GM12892 (cell line): ENCODE data around the gene ARNT2.

Source experiments
- DNase-seq: peaks from one replicate; pipeline ENCODE4 v3.0.0; 2011; ENCODE audit not compliant: insufficient read length
- FAIRE-seq: peaks from 2 replicates; lab custom pipeline; 2011; peaks lifted over from hg19 to GRCh38; lab: Jason Lieb, UNC
- POLR2A ChIP-seq: IDR thresholded peaks from 2 replicates; pipeline ENCODE4 v1.6.1; 2011; ENCODE audit warnings: low read depth, low read length, control low read depth
- POLR2AphosphoS5 ChIP-seq: IDR thresholded peaks from 2 replicates; pipeline ENCODE4 v1.6.1; 2011; ENCODE audit warnings: low read depth, low read length, control low read depth
- TAF1 ChIP-seq: IDR thresholded peaks from 2 replicates; pipeline ENCODE4 v1.6.1; 2011; ENCODE audit warnings: low read depth, mild to moderate bottlenecking, control low read depth, low read length, borderline replicate concordance

The ARNT2 gene

GRCh38 chr15:80557441-80558234 lies 153.5 kb downstream of the ARNT2 start:
- no peak for DNase-seq
- no peak for FAIRE-seq
- no peak for TF ChIP-seq POLR2AphosphoS5
- TF ChIP-seq TAF1: no peak
- TF ChIP-seq POLR2A: no peak

GRCh38 chr15:80558631-80559319 lies 154.6 kb downstream of the ARNT2 start:
- TF ChIP-seq POLR2AphosphoS5 (no peak), TAF1 (no peak), POLR2A (no peak)
- DNase-seq (no peak), FAIRE-seq (no peak)

GRCh38 chr15:80559320-80559693 lies 155.1 kb downstream of the ARNT2 start:
- FAIRE-seq (no peak), DNase-seq (no peak)
- TF ChIP-seq TAF1 (no peak), POLR2AphosphoS5 (no peak)

GRCh38 chr15:80559761-80560160 lies 155.6 kb downstream of the ARNT2 start:
- no peak for FAIRE-seq
- no peak for DNase-seq
- TF ChIP-seq TAF1 (no peak), POLR2AphosphoS5 (no peak), POLR2A (no peak)

DNA sequence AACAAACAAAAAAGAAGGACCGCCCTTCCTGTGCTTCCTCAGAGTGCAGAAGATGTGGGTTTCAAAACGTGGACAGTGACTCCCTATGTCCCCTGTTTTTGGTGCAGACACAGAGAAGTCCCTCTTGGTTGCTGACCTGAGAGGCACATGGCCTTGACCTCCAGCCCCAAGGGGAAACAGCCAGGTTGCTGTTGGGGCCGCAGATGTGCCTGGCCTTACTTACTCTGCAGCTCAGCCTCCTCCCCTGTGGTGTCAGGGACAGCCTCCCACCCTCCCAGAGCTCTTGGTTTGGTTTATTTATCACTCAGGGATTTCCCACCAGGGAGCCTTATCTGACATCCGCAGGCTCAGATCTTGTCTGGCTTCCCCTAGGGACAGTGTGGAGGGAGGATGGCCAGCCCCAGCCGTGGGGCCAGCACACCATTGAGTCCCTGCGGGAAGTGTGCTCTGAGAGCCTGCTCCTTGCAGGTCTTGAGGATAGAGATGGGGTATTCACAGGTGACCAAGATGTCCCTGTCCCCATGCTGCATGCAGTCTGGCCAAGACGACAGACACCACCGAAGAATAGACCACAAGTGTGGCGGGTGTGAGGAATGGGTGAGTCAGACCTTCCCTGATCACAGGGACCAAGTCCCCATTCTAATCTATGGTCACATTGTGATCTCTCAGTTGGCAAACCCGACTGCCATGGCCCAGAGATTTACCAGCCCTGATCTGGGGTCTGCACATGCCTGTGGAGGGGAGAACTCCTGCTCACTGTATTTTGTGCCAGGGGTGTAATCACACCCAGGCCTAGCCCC lies 156.6 kb downstream of the ARNT2 start:
- FAIRE-seq: no peak
- no peak for TF ChIP-seq TAF1
- TF ChIP-seq POLR2AphosphoS5: no peak
- no peak for TF ChIP-seq POLR2A
- no peak for DNase-seq

DNA sequence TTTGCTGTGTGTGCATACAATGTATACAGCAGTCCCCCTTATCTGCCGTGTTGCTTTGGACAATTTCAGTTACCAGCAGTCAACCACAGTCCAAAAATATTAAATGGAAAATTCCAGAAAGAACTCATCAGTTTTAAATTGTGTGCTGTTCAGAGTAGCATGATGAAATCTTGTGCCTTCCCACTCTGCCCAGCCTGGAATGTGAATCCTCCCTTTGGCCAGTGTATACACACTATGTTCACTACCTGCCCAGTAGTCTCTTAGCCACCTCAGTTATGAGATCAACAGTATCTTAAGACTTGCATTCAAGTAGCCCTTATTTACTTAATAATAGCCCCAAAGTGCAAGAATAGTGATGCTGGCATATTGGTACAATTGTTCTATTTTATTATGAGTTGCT lies 157.3 kb downstream of the ARNT2 start:
- FAIRE-seq (no peak), DNase-seq (no peak)
- TF ChIP-seq POLR2A: no peak
- no peak for TF ChIP-seq POLR2AphosphoS5
- no peak for TF ChIP-seq TAF1

- DNase-seq: no peak
- TF ChIP-seq POLR2AphosphoS5 (no peak), POLR2A (no peak), TAF1 (no peak)
- no peak for FAIRE-seq
Observed at GRCh38 chr15:80562033-80562432, 157.9 kb downstream of the ARNT2 start.

DNA sequence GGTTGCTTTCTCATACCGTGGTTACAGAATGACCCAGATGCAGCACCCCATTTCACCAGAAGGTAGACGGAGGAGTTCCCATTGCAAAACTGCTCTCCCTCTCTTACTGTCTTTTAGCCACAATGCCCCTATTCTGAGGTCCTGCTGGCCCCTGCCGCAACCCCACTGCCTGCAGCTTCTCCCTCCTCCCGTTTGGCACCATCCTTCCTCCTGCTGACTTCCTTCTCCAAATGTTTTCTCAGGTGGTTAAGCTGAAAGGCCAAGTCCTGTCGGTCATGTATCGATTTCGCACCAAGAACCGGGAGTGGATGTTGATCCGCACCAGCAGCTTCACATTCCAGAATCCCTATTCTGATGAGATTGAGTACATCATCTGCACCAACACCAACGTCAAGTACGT lies 158.7 kb downstream of the ARNT2 start:
- no peak for TF ChIP-seq POLR2AphosphoS5
- no peak for TF ChIP-seq TAF1
- TF ChIP-seq POLR2A: no peak
- no peak for DNase-seq
- no peak for FAIRE-seq

DNA sequence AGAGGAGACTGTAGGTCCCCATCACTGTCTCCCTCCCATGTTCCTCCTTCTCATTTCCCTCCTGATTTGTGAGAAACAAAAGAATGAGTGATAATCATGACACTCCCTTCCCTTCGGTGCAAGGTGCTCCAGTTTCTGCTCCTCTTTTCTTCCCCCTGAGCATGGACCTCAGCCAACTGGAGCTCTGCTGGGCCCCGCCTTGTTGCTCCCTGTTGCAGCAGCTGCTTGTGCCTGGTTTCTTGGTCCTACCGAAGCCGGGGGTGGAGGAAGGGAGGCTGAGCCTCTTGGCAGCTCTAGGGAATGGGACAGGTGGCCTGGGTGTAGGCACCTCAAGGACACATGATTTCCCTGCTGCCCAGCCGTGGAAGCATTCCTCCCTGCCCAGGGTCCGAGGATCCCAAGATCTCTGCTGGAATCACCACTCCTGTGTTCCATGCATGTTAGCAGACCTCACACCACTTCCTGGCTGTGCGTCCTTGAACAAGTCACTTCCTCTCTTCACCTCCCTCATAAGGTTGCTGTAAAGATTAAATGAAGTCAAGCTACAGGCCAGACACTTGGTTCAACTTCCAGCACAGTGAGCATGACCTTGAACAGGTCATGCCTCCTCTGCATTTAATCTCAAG lies 159.3 kb downstream of the ARNT2 start:
- FAIRE-seq (no peak), DNase-seq (no peak)
- TF ChIP-seq TAF1 (no peak), POLR2A (no peak), POLR2AphosphoS5 (no peak)

- FAIRE-seq (no peak), DNase-seq (no peak)
- TF ChIP-seq TAF1 (no peak), POLR2AphosphoS5 (no peak), POLR2A (no peak)
Observed at GRCh38 chr15:80564056-80564455, 159.9 kb downstream of the ARNT2 start.

GRCh38 chr15:80565398-80565797 lies 161.2 kb downstream of the ARNT2 start:
- DNase-seq (no peak), FAIRE-seq (no peak)
- TF ChIP-seq POLR2AphosphoS5 (no peak), POLR2A (no peak), TAF1 (no peak)
